Suppressor macrophage treated with lipopolysaccharide for 1 hour (primary cell): ENCODE results near the gene MAEA.
"Not testable (repeated sequence)": the region's sequence is repeated elsewhere in the genome, so short reads cannot be mapped to it uniquely, and the experiment has no call there.

Experiments
- DNase-seq, 3 donors: peaks; one replicate each; pipeline ENCODE4 v3.0.0-alpha.2; 2020 to 2022

Gene MAEA

GRCh38 chr4:1324443-1325175 lies 34.9 kb downstream of the MAEA start:
- not testable (repeated sequence) for DNase-seq

DNA sequence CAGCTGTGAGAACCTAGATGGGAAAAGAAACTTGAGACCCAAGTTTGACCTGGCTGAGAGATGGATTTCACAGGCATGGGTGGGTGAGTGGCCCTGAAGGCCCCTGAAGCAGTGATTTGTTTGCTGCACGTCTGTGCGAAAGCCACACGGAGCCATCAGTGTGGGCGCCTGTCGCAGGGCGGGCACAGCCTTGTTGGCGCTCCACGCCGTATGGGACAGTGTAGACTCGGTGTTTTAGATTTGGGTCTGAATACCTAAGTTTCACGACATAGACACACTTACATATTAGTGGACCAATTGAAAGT lies 35.4 kb downstream of the MAEA start:
- DNase-seq, result no peak

- no peak for DNase-seq
Measured at GRCh38 chr4:1325681-1326635, 36.3 kb downstream of the MAEA start.

- DNase-seq, result no peak
Measured at GRCh38 chr4:1326751-1327525, 37.2 kb downstream of the MAEA start.

DNA sequence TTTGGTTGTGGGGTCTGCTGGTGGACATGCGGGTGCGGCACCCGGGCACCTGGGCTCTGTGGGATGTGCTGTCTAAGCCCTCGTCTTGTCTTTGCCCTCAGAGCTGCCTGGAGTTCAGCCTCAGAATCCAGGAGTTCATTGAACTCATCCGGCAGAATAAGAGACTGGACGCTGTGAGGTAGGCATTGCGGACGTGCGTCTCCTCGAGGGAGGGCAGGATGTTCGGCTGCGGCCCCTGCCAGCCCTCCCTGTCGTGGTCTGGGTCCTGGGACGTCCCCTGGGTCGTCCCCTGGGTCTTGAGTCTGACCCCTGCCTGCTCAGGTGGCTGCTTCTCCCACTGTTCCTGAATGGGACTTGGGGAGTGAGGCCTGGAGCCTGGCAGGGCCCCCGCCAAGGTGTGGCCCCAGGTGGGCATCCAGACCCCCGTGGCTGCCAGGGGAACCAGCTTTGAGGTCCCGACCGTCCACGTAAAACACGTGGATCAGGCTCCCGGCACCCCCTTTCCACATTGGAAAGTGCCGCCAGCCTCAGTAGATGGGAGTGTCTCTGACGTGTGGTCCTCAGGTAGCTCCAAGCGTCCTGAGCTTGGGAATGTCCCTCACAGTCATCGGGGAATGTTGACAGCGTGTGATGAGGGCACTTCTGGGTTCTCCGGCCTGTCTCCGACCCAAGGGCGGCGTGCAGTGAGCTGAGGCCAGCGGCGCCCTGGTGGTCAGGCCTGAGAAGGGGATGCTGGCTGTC lies 38.0 kb downstream of the MAEA start:
- no peak for DNase-seq

- no peak for DNase-seq
Measured at GRCh38 chr4:1328267-1329155, 38.8 kb downstream of the MAEA start.

GRCh38 chr4:1329408-1330371 lies 40.0 kb downstream of the MAEA start:
- no peak for DNase-seq

DNA sequence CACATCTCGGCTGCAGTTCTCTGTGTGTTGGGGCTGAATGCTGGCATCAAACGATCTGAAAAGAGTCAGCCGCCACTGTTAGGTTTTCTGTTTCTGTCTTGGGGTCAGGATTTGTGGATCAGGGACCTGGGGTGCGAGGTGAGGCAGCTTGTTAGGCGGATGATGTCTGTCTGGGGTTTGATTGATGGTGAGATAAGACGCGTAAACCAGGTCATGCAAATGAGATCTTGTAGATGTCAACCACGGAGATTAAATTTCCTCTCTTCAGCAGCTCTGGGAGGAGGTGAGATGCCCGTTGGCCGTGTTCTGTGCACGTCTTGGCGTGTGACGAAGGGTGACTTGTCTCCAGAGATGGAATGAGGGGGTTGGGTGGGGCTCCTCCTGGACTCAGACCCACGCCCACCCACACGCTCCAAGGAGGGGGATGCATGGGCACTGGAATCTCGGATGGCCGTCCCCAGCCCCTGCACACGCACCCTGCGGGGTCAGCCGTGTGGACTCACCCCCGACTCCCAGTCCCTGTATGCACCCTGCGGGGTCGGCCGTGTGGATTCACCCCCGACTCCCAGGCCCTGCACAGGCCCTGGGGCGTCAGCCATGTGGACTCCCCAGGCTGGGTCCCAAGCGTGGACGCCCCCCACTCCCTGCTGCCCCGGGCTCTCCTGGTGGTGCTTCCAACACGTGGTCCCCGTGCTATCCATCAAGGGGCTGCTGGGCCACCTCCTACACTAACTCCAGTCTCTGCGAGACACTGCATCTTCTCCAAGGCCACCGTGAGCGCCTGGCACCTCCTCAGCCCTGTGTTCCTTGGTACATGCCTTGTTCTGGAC lies 41.3 kb downstream of the MAEA start:
- no peak for DNase-seq

DNA sequence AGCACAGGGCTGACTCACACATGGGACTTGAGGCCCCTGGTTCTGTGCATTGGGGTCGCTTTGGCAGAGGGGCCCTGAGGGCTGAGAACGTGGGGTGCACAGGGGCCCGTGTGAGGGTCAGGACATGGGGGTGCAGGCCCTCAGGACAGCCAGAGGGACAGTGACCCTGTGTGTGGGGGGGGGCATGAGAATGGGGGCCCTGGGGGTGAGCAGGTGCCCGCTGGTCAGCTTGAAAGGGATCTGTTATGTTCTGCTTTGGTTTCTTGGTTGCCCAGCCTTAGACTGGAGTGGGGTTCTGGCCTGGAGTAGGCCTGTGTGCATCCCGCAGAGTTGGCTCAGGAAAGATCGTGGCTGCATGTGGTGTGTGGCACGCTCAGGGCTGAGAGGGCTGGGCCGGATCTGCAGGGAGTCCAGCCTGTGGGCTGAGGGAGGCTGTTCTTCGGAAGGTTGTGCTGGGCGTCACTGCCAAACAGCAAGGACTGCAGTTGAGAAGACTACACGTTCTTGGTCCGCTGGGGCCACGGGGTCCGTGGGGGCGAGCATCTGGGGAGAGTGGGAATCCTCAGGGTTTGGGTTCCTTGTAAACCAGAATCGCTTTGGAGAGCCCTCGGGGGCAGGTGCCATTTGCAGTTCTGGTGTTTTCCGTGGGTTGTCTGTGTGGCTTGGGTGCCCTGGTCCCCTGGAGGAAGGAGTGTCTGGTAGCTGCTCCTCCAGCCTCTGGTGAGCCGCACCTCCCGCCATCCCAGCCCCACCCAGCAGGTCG lies 42.1 kb downstream of the MAEA start:
- no peak for DNase-seq

- DNase-seq, result no peak
Measured at GRCh38 chr4:1332686-1333085, 43.0 kb downstream of the MAEA start.

DNA sequence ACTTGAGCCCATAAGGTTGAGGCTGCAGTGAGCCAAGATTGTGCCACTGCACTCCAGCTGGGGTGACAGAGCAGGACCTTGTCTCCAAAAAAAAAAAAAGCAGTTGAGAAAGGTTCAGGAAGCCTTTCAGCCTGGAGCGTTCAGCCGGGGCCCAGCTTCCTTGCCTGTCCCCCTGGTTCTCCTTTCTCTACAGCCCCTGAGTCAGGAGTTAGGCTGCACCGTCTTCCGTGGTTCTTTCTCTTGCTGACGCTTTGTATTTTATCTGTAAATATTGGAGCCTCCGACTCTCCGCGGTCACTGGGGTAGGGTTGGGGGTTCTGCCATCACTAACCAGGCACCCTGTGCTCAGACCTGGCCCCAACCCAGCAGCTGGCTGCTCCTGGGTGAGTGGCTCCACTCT lies 43.6 kb downstream of the MAEA start:
- peak; percentile 35 to 47 (median 43) for DNase-seq

- DNase-seq, result peak; percentile 35 to 41 (median 35)
Measured at GRCh38 chr4:1333851-1334578, 44.3 kb downstream of the MAEA start.

DNA sequence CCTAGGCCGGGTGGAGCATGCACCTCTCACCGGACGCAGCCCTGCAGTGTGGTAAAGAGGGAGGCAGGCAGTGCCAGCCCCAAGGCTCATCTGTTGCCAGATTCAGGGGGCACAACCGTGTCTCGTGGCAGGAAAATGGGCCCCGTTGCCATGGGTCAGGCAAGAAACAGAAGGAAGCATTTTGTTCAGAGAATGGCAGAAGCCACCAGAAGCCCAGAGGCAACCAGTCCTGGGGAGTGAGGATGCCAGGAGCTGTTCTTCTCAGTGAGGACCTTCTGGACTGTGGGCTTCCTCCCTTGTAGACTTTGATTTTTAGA lies 44.8 kb downstream of the MAEA start:
- no peak for DNase-seq

GRCh38 chr4:1335193-1335883 lies 45.6 kb downstream of the MAEA start:
- peak; percentile 22 to 37 (median 35) for DNase-seq

- peak; percentile 56 to 84 (median 74) for DNase-seq
Measured at GRCh38 chr4:1336088-1336491, 46.4 kb downstream of the MAEA start.

GRCh38 chr4:1337376-1337831 lies 47.7 kb downstream of the MAEA start:
- peak; percentile 18 to 41 (median 22) for DNase-seq
